ENCODE measurements around the gene CRIM1.
A peak's percentile ranks its signal among the peaks of the same experiment; 100 is the strongest.

The CRIM1 gene

GRCh38 chr2:36482576-36483214 lies 127.1 kb downstream of the CRIM1 start:
- no peak for DNase-seq (ENCODE audit: low read depth)

GRCh38 chr2:36483290-36483689 lies 127.7 kb downstream of the CRIM1 start:
- DNase-seq (ENCODE audit: low read depth) = no peak

GRCh38 chr2:36484454-36484853 lies 128.9 kb downstream of the CRIM1 start:
- no peak for DNase-seq (ENCODE audit: low read depth)

GRCh38 chr2:36485521-36485920 lies 129.9 kb downstream of the CRIM1 start:
- no peak for DNase-seq (ENCODE audit: low read depth)

- no peak for DNase-seq (ENCODE audit: low read depth)
These were observed 131.0 kb downstream of the CRIM1 start for GRCh38 chr2:36486521-36487044.

GRCh38 chr2:36487947-36488346 lies 132.4 kb downstream of the CRIM1 start:
- no peak for DNase-seq (ENCODE audit: low read depth)

- DNase-seq (ENCODE audit: low read depth) = no peak
These were observed 133.7 kb downstream of the CRIM1 start for GRCh38 chr2:36489281-36489680.

- DNase-seq (ENCODE audit: low read depth) = no peak
These were observed 135.2 kb downstream of the CRIM1 start for GRCh38 chr2:36490749-36491148.

GRCh38 chr2:36492216-36492945 lies 136.8 kb downstream of the CRIM1 start:
- DNase-seq (ENCODE audit: low read depth) = no peak

- DNase-seq (ENCODE audit: low read depth) = no peak
These were observed 137.7 kb downstream of the CRIM1 start for GRCh38 chr2:36493306-36493705.

- no peak for DNase-seq (ENCODE audit: low read depth)
These were observed 142.1 kb downstream of the CRIM1 start for GRCh38 chr2:36497570-36498163.

- DNase-seq (ENCODE audit: low read depth) = no peak
These were observed 143.7 kb downstream of the CRIM1 start for GRCh38 chr2:36499128-36499820.

GRCh38 chr2:36500072-36500471 lies 144.5 kb downstream of the CRIM1 start:
- no peak for DNase-seq (ENCODE audit: low read depth)

- no peak for DNase-seq (ENCODE audit: low read depth)
These were observed 146.5 kb downstream of the CRIM1 start for GRCh38 chr2:36502081-36502480.

GRCh38 chr2:36507408-36507812 lies 151.8 kb downstream of the CRIM1 start:
- DNase-seq (ENCODE audit: low read depth) = peak; percentile 4

- DNase-seq (ENCODE audit: low read depth) = no peak
These were observed 153.5 kb downstream of the CRIM1 start for GRCh38 chr2:36509075-36509474.

GRCh38 chr2:36511858-36512603 lies 156.5 kb downstream of the CRIM1 start:
- no peak for DNase-seq (ENCODE audit: low read depth)

- no peak for DNase-seq (ENCODE audit: low read depth)
These were observed 157.1 kb downstream of the CRIM1 start for GRCh38 chr2:36512705-36513104.

GRCh38 chr2:36513661-36514060 lies 158.1 kb downstream of the CRIM1 start:
- DNase-seq (ENCODE audit: low read depth) = no peak

- DNase-seq (ENCODE audit: low read depth) = no peak
These were observed 160.0 kb downstream of the CRIM1 start for GRCh38 chr2:36515538-36515937.

- no peak for DNase-seq (ENCODE audit: low read depth)
These were observed 160.7 kb downstream of the CRIM1 start for GRCh38 chr2:36516136-36516870.
